Stimulated activated effector memory CD8-positive, alpha-beta T cell treated with anti-CD3 and anti-CD28 coated beads, Interleukin-12 subunit alpha, Interleukin-12 subunit beta, amount 100 ng/mL, for 72 hours (primary cell): ENCODE results near the gene RANBP3.
A peak's percentile ranks its signal among the peaks of the same experiment; 100 is the strongest.

ENCODE experiments used
- ATAC-seq: fragments of 150-1000 bp; cut with Tn5 transposase; 2 replicates; pipeline ENCODE4 v1.10.0; 2021
- DNase-seq, 2 donors: peaks; one replicate each; pipeline ENCODE4 v3.0.0; 2021 to 2022; ENCODE audit warnings: low spot score in 2 of 2
- H3K27ac Mint-ChIP-seq: one replicate; pipeline ENCODE4 v1.8.0; 2022; ENCODE audit warnings: mild to moderate bottlenecking, mixed read lengths
- H3K36me3 Mint-ChIP-seq: one replicate; pipeline ENCODE4 v1.8.0; 2022; ENCODE audit warnings: mild to moderate bottlenecking, mixed read lengths
- H3K4me1 Mint-ChIP-seq: one replicate; pipeline ENCODE4 v1.8.0; 2022; ENCODE audit warnings: mixed read lengths
- H3K4me3 Mint-ChIP-seq: one replicate; pipeline ENCODE4 v1.8.0; 2022; ENCODE audit warnings: mild to moderate bottlenecking, mixed read lengths
- H3K9me3 Mint-ChIP-seq: one replicate; pipeline ENCODE4 v1.8.0; 2022; ENCODE audit warnings: mixed read lengths

The RANBP3 gene

GRCh38 chr19:5983367-5983955 lies 5.5 kb upstream of the RANBP3 start:
- Mint-ChIP-seq H3K4me1 (peaks cover 37% of the 10 kb centered on the region), H3K36me3 (peaks cover 17% of the 10 kb centered on the region), H3K27ac (peak overlapping the region; percentile 88), H3K9me3 (no peaks in the 10 kb centered on the region), H3K4me3 (peak overlapping the region; percentile 45)
- peak; percentile 39 for ATAC-seq
- DNase-seq, result no peak

GRCh38 chr19:5978606-5979552 lies 939 bp upstream of the RANBP3 start:
- Mint-ChIP-seq H3K4me1 (peaks cover 67% of the 10 kb centered on the region), H3K9me3 (no peaks in the 10 kb centered on the region), H3K4me3 (peak overlapping the region; percentile 97), H3K27ac (peak overlapping the region; percentile 99), H3K36me3 (peaks cover 50% of the 10 kb centered on the region)
- no peak for ATAC-seq
- peak in 1 of 2 donors; percentile 58 for DNase-seq

- no peaks in the 10 kb centered on the region for H3K9me3 Mint-ChIP-seq
- H3K36me3 Mint-ChIP-seq, result peaks cover 59% of the 10 kb centered on the region
- H3K27ac Mint-ChIP-seq, result peak overlapping the region; percentile 99
- ATAC-seq, result peak; percentile 4
- no peak for DNase-seq
- H3K4me3 Mint-ChIP-seq, result peak overlapping the region; percentile 97
- peaks cover 61% of the 10 kb centered on the region for H3K4me1 Mint-ChIP-seq
Measured at GRCh38 chr19:5977222-5977784, 637 bp downstream of the RANBP3 start.

GRCh38 chr19:5976768-5977167 lies 1.2 kb downstream of the RANBP3 start:
- Mint-ChIP-seq H3K36me3 (peaks cover 59% of the 10 kb centered on the region), H3K9me3 (no peaks in the 10 kb centered on the region), H3K27ac (peak overlapping the region; percentile 99), H3K4me1 (peaks cover 65% of the 10 kb centered on the region), H3K4me3 (peak overlapping the region; percentile 97)
- no peak for DNase-seq
- ATAC-seq, result no peak

- Mint-ChIP-seq H3K27ac (peak overlapping the region; percentile 99), H3K4me1 (peaks cover 65% of the 10 kb centered on the region), H3K9me3 (no peaks in the 10 kb centered on the region), H3K36me3 (peaks cover 65% of the 10 kb centered on the region), H3K4me3 (peak overlapping the region; percentile 97)
- ATAC-seq, result no peak
- no peak for DNase-seq
Measured at GRCh38 chr19:5975388-5975728, 2.6 kb downstream of the RANBP3 start.

- H3K4me1 Mint-ChIP-seq, result peaks cover 63% of the 10 kb centered on the region
- peak overlapping the region; percentile 97 for H3K4me3 Mint-ChIP-seq
- peak overlapping the region; percentile 99 for H3K27ac Mint-ChIP-seq
- DNase-seq, result no peak
- ATAC-seq, result peak; percentile 8
- H3K9me3 Mint-ChIP-seq, result no peaks in the 10 kb centered on the region
- peaks cover 63% of the 10 kb centered on the region for H3K36me3 Mint-ChIP-seq
Measured at GRCh38 chr19:5974721-5975387, 3.1 kb downstream of the RANBP3 start.

GRCh38 chr19:5973867-5974635 lies 3.9 kb downstream of the RANBP3 start:
- Mint-ChIP-seq H3K36me3 (peaks cover 55% of the 10 kb centered on the region), H3K27ac (peak overlapping the region; percentile 99), H3K4me3 (peak overlapping the region; percentile 97), H3K9me3 (no peaks in the 10 kb centered on the region), H3K4me1 (peaks cover 55% of the 10 kb centered on the region)
- ATAC-seq, result no peak
- DNase-seq, result no peak

GRCh38 chr19:5973376-5973775 lies 4.6 kb downstream of the RANBP3 start:
- DNase-seq (no peak), ATAC-seq (no peak)
- no peak overlapping the region for H3K4me3 Mint-ChIP-seq
- H3K4me1 Mint-ChIP-seq, result peaks cover 57% of the 10 kb centered on the region
- H3K9me3 Mint-ChIP-seq, result no peaks in the 10 kb centered on the region
- peaks cover 48% of the 10 kb centered on the region for H3K36me3 Mint-ChIP-seq
- peak overlapping the region; percentile 99 for H3K27ac Mint-ChIP-seq

- no peak for ATAC-seq
- no peak for DNase-seq
- peaks cover 61% of the 10 kb centered on the region for H3K4me1 Mint-ChIP-seq
- H3K9me3 Mint-ChIP-seq, result no peaks in the 10 kb centered on the region
- peaks cover 44% of the 10 kb centered on the region for H3K36me3 Mint-ChIP-seq
- H3K4me3 Mint-ChIP-seq, result no peak overlapping the region
- peak overlapping the region; percentile 83 for H3K27ac Mint-ChIP-seq
Measured at GRCh38 chr19:5972355-5972731, 5.6 kb downstream of the RANBP3 start.

- H3K4me3 Mint-ChIP-seq, result no peak overlapping the region
- no peak for ATAC-seq
- peak overlapping the region; percentile 52 for H3K27ac Mint-ChIP-seq
- peaks cover 60% of the 10 kb centered on the region for H3K4me1 Mint-ChIP-seq
- DNase-seq, result no peak
- H3K36me3 Mint-ChIP-seq, result peaks cover 42% of the 10 kb centered on the region
- no peaks in the 10 kb centered on the region for H3K9me3 Mint-ChIP-seq
Measured at GRCh38 chr19:5971714-5972354, 6.1 kb downstream of the RANBP3 start.

GRCh38 chr19:5969476-5969875 lies 8.5 kb downstream of the RANBP3 start:
- H3K4me1 Mint-ChIP-seq, result peaks cover 60% of the 10 kb centered on the region
- DNase-seq (no peak), ATAC-seq (no peak)
- no peaks in the 10 kb centered on the region for H3K9me3 Mint-ChIP-seq
- H3K27ac Mint-ChIP-seq, result peak overlapping the region; percentile 79
- H3K4me3 Mint-ChIP-seq, result no peak overlapping the region
- peaks cover 49% of the 10 kb centered on the region for H3K36me3 Mint-ChIP-seq

- Mint-ChIP-seq H3K4me3 (peak overlapping the region; percentile 6), H3K9me3 (no peaks in the 10 kb centered on the region), H3K27ac (peak overlapping the region; percentile 79), H3K4me1 (peaks cover 63% of the 10 kb centered on the region), H3K36me3 (peaks cover 41% of the 10 kb centered on the region)
- ATAC-seq (no peak), DNase-seq (no peak)
Measured at GRCh38 chr19:5968431-5969373, 9.2 kb downstream of the RANBP3 start.

GRCh38 chr19:5967994-5968430 lies 9.9 kb downstream of the RANBP3 start:
- ATAC-seq (peak; percentile 72), DNase-seq (peak; percentile 40 to 77)
- peak overlapping the region; percentile 79 for H3K27ac Mint-ChIP-seq
- peak overlapping the region; percentile 6 for H3K4me3 Mint-ChIP-seq
- H3K36me3 Mint-ChIP-seq, result peaks cover 34% of the 10 kb centered on the region
- H3K9me3 Mint-ChIP-seq, result no peaks in the 10 kb centered on the region
- peaks cover 68% of the 10 kb centered on the region for H3K4me1 Mint-ChIP-seq
